Left ventricle myocardium inferior (tissue), 1 donor: ENCODE results near the gene RFWD3. TPM values are rescaled to one million over a fixed set of nuclear protein-coding genes. Genes with fewer than 3 reads are reported as not detected.

Experiments
- DNase-seq: peaks from one replicate; pipeline ENCODE4 v3.0.0-alpha.2; 2020
- H3K27ac ChIP-seq: fragments of 200-600 bp; replicated peaks from 2 replicates; pipeline ENCODE4 v1.8.0; 2021
- H3K27me3 ChIP-seq: fragments of 200-600 bp; 2 replicates; pipeline ENCODE4 v1.8.0; 2021; ENCODE audit warnings: low read depth
- H3K36me3 ChIP-seq: fragments of 200-600 bp; 2 replicates; pipeline ENCODE4 v1.8.0; 2021
- H3K4me1 ChIP-seq: fragments of 200-600 bp; 2 replicates; pipeline ENCODE4 v1.8.0; 2021
- H3K4me3 ChIP-seq: fragments of 200-600 bp; 2 replicates; pipeline ENCODE4 v1.8.0; 2021; ENCODE audit warnings: mild to moderate bottlenecking, moderate library complexity
- H3K9me3 ChIP-seq: fragments of 200-600 bp; replicated peaks from 2 replicates; pipeline ENCODE4 v1.8.0; 2021
- CTCF ChIP-seq: fragments of 200-600 bp; IDR thresholded peaks from 2 replicates; pipeline ENCODE4 v1.8.0; 2021; ENCODE audit warnings: antibody characterized with exemption, mild to moderate bottlenecking, borderline replicate concordance
- intact Hi-C: fragments of 100-400 bp; cut with micrococcal nuclease; formaldehyde crosslinking; loops from one replicate; pipeline ENCODE4 v1.11.0; 2022
- total RNA-seq: library from RNA; stranded (reverse); fragmentation: NEBNext Ultra II Directional; extraction: Animal tissue kit (Norgen Biotek cat#: 25700); gene quantifications from one replicate; pipeline ENCODE4 v1.2.1, GENCODE V29; 2021
- donor health status: DM: no; HTN: yes; CAD: no; lungs with severe emphysema.

Gene RFWD3
- total RNA-seq, 1 donor from 2014 or later: 5.9 TPM

GRCh38 chr16:74596586-74596985 lies 70.1 kb downstream of the RFWD3 start:
- intact Hi-C loops: no loop called here
- H3K27ac ChIP-seq: no peak overlapping the region
- TF ChIP-seq CTCF: no peak
- no peaks in the 10 kb centered on the region for H3K9me3 ChIP-seq
- peaks cover 9% of the 10 kb centered on the region for H3K36me3 ChIP-seq
- peaks cover 40% of the 10 kb centered on the region for H3K4me1 ChIP-seq
- no peak overlapping the region for H3K4me3 ChIP-seq
- H3K27me3 ChIP-seq: no peaks in the 10 kb centered on the region
- no peak for DNase-seq

- Histone ChIP-seq H3K4me1 (peaks cover 22% of the 10 kb centered on the region), H3K27me3 (no peaks in the 10 kb centered on the region), H3K36me3 (peaks cover 3% of the 10 kb centered on the region), H3K4me3 (no peak overlapping the region), H3K27ac (no peak overlapping the region), H3K9me3 (no peaks in the 10 kb centered on the region)
- intact Hi-C loops: no loop called here
- TF ChIP-seq CTCF: no peak
- DNase-seq: no peak
Measured at GRCh38 chr16:74592847-74593246, 73.8 kb downstream of the RFWD3 start.

GRCh38 chr16:74591876-74592650 lies 74.6 kb downstream of the RFWD3 start:
- Histone ChIP-seq H3K27me3 (no peaks in the 10 kb centered on the region), H3K36me3 (peaks cover 2% of the 10 kb centered on the region), H3K4me3 (no peak overlapping the region), H3K27ac (no peak overlapping the region), H3K4me1 (peaks cover 22% of the 10 kb centered on the region), H3K9me3 (no peaks in the 10 kb centered on the region)
- no peak for TF ChIP-seq CTCF
- intact Hi-C loops: no loop called here
- no peak for DNase-seq

GRCh38 chr16:74586948-74587347 lies 79.7 kb downstream of the RFWD3 start:
- peaks cover 8% of the 10 kb centered on the region for H3K4me1 ChIP-seq
- no peaks in the 10 kb centered on the region for H3K27me3 ChIP-seq
- DNase-seq: no peak
- no peaks in the 10 kb centered on the region for H3K36me3 ChIP-seq
- H3K27ac ChIP-seq: no peak overlapping the region
- intact Hi-C loops: no loop called here
- H3K4me3 ChIP-seq: no peak overlapping the region
- TF ChIP-seq CTCF: no peak
- H3K9me3 ChIP-seq: no peaks in the 10 kb centered on the region

- H3K9me3 ChIP-seq: no peaks in the 10 kb centered on the region
- H3K27ac ChIP-seq: no peak overlapping the region
- intact Hi-C loops: no loop called here
- DNase-seq: no peak
- no peak for TF ChIP-seq CTCF
- peaks cover 13% of the 10 kb centered on the region for H3K4me1 ChIP-seq
- H3K4me3 ChIP-seq: no peak overlapping the region
- H3K27me3 ChIP-seq: no peaks in the 10 kb centered on the region
- no peaks in the 10 kb centered on the region for H3K36me3 ChIP-seq
Measured at GRCh38 chr16:74585846-74586443, 80.7 kb downstream of the RFWD3 start.
